ENCODE data around the gene RASA3. TPM values are rescaled to one million over a fixed set of nuclear protein-coding genes. Genes with fewer than 3 reads are reported as not detected.

The RASA3 gene
- total RNA-seq, 2 donors from 2014 or later, result 8.6 to 12.5 TPM

DNA sequence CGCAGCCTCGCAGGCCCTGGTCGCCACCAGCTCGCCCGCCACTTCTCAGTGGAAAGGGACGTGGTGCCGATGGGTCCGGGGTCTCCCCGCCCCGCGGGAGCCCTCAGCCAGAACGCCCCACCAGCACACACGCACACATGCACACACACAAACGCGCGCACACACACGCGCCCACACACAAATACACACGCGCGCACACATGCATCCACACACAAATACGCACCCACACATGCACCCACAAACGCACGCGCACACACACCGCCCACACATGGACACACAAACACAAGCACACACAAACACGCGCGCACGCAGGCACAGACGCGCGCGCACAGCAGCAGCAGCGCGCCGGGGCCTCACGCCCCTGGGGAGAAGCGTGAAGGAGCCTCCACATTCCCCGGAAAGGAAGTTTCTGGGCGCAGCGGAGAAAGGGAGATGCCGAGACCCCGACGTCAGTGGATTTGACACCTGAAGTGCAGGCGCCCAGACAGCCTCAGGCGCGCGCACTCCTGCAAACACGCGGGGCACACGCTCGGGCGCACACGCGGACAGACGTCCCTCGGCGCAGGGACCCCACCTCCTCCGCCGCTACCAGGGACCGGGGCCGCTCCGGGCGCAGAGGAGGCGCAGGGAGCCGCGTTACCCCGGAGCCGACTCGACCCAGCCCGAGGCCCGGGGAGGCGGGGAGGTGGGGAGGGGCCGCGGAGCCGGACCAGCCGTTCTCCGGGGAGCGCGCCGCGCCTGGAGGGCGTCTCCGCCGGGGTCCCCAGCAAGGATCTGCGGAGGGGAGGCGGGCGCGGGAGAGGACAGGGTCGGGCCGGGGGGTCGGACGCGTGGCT is 622 bp downstream of the RASA3 start:
- H3K4me1 ChIP-seq (replicated peaks), result peaks cover 5% of the 10 kb centered on the region
- no peaks in the 10 kb centered on the region for H3K27me3 ChIP-seq (replicated peaks; ENCODE audit: insufficient read depth)
- no peaks in the 10 kb centered on the region for H3K9me3 ChIP-seq
- peak overlapping the region; percentile 60 to 79 for H3K4me3 ChIP-seq
- TF ChIP-seq POLR2AphosphoS5 (IDR thresholded peaks at IDR 0.05), result no peak
- no peak for TF ChIP-seq POLR2A (IDR thresholded peaks at IDR 0.05)
- TF ChIP-seq, protein P1, sequence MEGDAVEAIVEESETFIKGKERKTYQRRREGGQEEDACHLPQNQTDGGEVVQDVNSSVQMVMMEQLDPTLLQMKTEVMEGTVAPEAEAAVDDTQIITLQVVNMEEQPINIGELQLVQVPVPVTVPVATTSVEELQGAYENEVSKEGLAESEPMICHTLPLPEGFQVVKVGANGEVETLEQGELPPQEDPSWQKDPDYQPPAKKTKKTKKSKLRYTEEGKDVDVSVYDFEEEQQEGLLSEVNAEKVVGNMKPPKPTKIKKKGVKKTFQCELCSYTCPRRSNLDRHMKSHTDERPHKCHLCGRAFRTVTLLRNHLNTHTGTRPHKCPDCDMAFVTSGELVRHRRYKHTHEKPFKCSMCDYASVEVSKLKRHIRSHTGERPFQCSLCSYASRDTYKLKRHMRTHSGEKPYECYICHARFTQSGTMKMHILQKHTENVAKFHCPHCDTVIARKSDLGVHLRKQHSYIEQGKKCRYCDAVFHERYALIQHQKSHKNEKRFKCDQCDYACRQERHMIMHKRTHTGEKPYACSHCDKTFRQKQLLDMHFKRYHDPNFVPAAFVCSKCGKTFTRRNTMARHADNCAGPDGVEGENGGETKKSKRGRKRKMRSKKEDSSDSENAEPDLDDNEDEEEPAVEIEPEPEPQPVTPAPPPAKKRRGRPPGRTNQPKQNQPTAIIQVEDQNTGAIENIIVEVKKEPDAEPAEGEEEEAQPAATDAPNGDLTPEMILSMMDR (IDR thresholded peaks at IDR 0.05), result no peak
- DNase-seq (ENCODE audit: low spot score), result no peak
- H3K27ac ChIP-seq, result peak overlapping the region; percentile 61 to 69
- WGBS, result 2% methylated on average over 67 of the region's 95 CpGs
- intact Hi-C loops (cut with DNase I), result loop anchor here (10.0 kb wide), 1 partner anchor 157 kb away; the partner anchor contains the start of gene C13orf46
- H3K36me3 ChIP-seq, result no peaks in the 10 kb centered on the region

DNA sequence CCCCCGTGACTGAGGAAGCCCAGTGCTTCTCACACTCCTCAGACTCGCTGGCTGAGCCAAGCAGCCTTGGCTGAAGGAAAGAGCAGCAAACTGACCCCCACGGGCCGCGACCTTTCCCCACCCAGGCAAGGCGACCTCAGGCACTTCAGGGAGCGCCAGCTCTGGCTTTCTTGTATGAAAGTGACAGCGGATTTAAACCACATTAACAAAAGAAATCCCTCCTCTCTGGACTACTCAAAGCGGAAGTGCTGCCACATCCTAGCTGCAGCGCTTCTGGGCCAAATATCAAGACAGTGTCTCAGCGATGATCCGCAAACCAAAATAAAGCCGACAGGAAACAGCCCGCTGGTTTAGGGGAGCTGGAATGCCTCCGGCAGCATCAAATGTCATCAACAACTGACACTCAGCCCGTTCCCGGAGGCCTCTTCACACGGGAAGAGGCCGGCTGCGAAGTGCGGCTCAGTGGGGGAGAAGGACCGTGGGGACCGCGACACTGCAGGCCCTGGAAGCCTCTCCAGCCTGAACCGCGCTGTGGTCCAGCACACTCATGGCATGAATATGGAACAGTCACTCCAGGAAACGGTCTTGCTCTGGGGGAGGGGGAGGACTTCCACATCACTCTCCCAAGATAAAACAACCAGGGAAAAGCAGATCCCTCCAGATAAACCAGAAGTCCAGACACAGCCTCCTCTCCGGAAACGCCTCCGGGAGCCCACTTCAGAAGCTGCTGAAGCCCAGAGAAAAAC is 1.4 kb downstream of the RASA3 start:
- Histone ChIP-seq H3K4me1 (replicated peaks) (peaks cover 5% of the 10 kb centered on the region), H3K9me3 (no peaks in the 10 kb centered on the region), H3K27ac (peak overlapping the region; percentile 61 to 69), H3K36me3 (no peaks in the 10 kb centered on the region), H3K27me3 (replicated peaks; ENCODE audit: insufficient read depth) (no peaks in the 10 kb centered on the region), H3K4me3 (peak overlapping the region; percentile 60 to 79)
- 6% methylated on average over 29 of the region's 30 CpGs for WGBS
- intact Hi-C loops (cut with DNase I), result loop anchor here (10.0 kb wide), 1 partner anchor 156 kb away; the partner anchor contains the start of gene C13orf46
- no peak for DNase-seq (ENCODE audit: low spot score)
- TF ChIP-seq, protein P1 (IDR thresholded peaks at IDR 0.05), result no peak
- TF ChIP-seq POLR2AphosphoS5 (IDR thresholded peaks at IDR 0.05) (no peak), POLR2A (IDR thresholded peaks at IDR 0.05) (no peak)

DNA sequence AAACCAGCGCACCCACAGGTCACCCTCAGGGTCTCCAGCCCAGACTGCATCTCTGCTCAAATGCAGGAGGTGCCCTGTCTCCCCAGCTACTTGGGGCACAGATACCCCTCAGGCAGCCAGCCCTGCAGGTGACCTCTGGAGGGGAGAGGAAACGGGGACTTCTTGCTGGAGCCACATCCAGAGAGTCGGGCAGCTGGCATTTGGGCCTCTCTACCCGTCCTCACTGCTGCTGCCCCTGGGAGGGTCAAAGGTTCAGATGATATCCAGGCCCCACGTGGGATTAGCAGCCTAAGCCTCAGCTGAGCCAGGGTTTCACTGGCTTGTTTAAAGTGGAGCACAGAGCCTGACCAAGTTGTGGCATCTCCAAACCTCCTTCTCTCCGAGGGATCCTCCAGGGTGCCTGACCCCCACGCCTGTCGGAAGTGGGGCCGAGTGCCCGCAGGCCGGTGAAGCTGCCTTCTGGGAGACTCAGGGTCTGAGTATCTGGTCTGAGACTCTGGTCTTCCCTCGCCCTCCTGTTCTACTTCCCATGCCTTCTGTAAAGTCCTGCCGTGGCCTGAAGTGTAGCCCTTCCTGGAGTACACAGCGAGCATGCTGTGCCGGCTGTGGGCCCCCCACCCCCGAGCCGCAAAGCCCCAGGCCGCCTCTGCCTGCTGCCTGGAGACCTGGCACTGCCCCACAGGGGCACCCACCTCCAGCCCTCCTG is 2.1 kb downstream of the RASA3 start:
- H3K4me1 ChIP-seq (replicated peaks), result peaks cover 5% of the 10 kb centered on the region
- intact Hi-C loops (cut with DNase I), result loop anchor here (10.0 kb wide), 1 partner anchor 155 kb away; the partner anchor contains the start of gene C13orf46
- no peak for TF ChIP-seq POLR2AphosphoS5 (IDR thresholded peaks at IDR 0.05)
- no peaks in the 10 kb centered on the region for H3K9me3 ChIP-seq
- no peaks in the 10 kb centered on the region for H3K27me3 ChIP-seq (replicated peaks; ENCODE audit: insufficient read depth)
- 57% methylated on average over 18 of the region's 18 CpGs for whole genome bisulfite sequencing
- H3K4me3 ChIP-seq, result peak overlapping the region; percentile 60 to 79
- H3K36me3 ChIP-seq, result no peaks in the 10 kb centered on the region
- DNase-seq (ENCODE audit: low spot score), result no peak
- H3K27ac ChIP-seq, result peak overlapping the region; percentile 61 to 69

DNA sequence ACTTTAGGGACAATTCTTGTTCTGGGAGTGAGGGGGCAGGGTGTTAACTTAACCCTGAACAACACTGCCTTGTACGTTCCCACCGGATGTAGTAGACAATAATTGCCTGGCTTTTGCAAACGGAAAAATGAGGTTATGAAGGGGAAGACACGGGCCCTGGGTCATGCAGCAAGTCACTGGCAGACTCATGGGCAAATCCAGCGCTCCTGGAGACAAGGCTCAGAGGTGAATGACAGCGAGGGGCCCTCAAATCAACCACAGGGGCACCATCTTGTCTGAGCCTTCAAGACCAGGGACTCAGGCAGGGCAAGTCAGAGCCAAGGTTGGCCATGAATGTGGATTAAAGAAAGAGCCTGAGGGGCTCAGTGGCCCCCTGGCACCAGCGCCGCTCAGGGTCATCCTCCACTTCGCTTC is 2.8 kb downstream of the RASA3 start:
- Histone ChIP-seq H3K27ac (peak overlapping the region in 1 of 2 donors; percentile 4), H3K4me3 (no peak overlapping the region), H3K9me3 (no peaks in the 10 kb centered on the region), H3K4me1 (replicated peaks) (peaks cover 5% of the 10 kb centered on the region), H3K27me3 (replicated peaks; ENCODE audit: insufficient read depth) (no peaks in the 10 kb centered on the region), H3K36me3 (no peaks in the 10 kb centered on the region)
- intact Hi-C loops (cut with DNase I), result loop anchor here (10.0 kb wide), 1 partner anchor 155 kb away; the partner anchor contains the start of gene C13orf46
- no peak for DNase-seq (ENCODE audit: low spot score)
- TF ChIP-seq POLR2AphosphoS5 (IDR thresholded peaks at IDR 0.05) (no peak), POLR2A (IDR thresholded peaks at IDR 0.05) (no peak)
- TF ChIP-seq, protein P1 (IDR thresholded peaks at IDR 0.05), result no peak
- 94% methylated on average over 9 of the region's 9 CpGs for WGBS
